Fibroblast of lung (primary cell): ENCODE data around the gene ZKSCAN3. TPM values are rescaled to one million over a fixed set of nuclear protein-coding genes. Genes with fewer than 3 reads are reported as not detected.

Source experiments
- DNase-seq, 2 donors: peaks; one replicate each; pipeline versions ENCODE4 v3.0.0 to v3.0.0-alpha.2; 2010; ENCODE audit warnings: low read depth in 2 of 2
- H2AFZ ChIP-seq: 2 replicates; pipeline ENCODE4 v1.5.1; 2012; ENCODE audit warnings: low read length, control low read depth, inconsistent platforms
- H3K27ac ChIP-seq: 2 replicates; pipeline ENCODE4 v1.5.1; 2011; ENCODE audit warnings: low read length, control low read depth; ENCODE audit not compliant: insufficient read depth
- H3K27me3 ChIP-seq: 2 replicates; pipeline ENCODE4 v1.5.1; 2011; ENCODE audit warnings: mild to moderate bottlenecking, low read length; ENCODE audit not compliant: control insufficient read depth, insufficient read depth
- H3K36me3 ChIP-seq: 2 replicates; pipeline ENCODE4 v1.5.1; 2011; ENCODE audit warnings: low read length; ENCODE audit not compliant: control insufficient read depth, insufficient read depth
- H3K4me1 ChIP-seq: 2 replicates; pipeline ENCODE4 v1.5.1; 2011; ENCODE audit warnings: low read length; ENCODE audit not compliant: control insufficient read depth, insufficient read depth; ENCODE audit errors: extremely low read depth
- H3K4me2 ChIP-seq: 2 replicates; pipeline ENCODE4 v1.5.1; 2011; ENCODE audit warnings: low read length, control low read depth; ENCODE audit not compliant: insufficient read depth; ENCODE audit errors: extremely low read depth
- H3K4me3 ChIP-seq, 4 experiments: fragments of 200-600 bp in 1 of 4; sonication (generic) in 1 of 4; replicated peaks in 1 of 4; 2 replicates each; pipeline ENCODE4 v1.5.1; 2011 to 2016; ENCODE audit warnings: low read length in 4 of 4, low read depth in 3 of 4, mild to moderate bottlenecking in 3 of 4, control low read depth in 2 of 4, inconsistent platforms in 1 of 4, mixed read lengths in 1 of 4; ENCODE audit not compliant: insufficient read depth in 1 of 4; ENCODE audit errors: control extremely low read depth in 1 of 4
- H3K79me2 ChIP-seq: 2 replicates; pipeline ENCODE4 v1.5.1; 2012; ENCODE audit warnings: mild to moderate bottlenecking, low read length, inconsistent platforms; ENCODE audit not compliant: control insufficient read depth, insufficient read depth
- H3K9ac ChIP-seq: 2 replicates; pipeline ENCODE4 v1.5.1; 2011; ENCODE audit warnings: mild to moderate bottlenecking, low read length, control low read depth; ENCODE audit not compliant: insufficient read depth
- H3K9me3 ChIP-seq: 2 replicates; pipeline ENCODE4 v1.5.1; 2012; ENCODE audit warnings: low read depth, low read length; ENCODE audit not compliant: control insufficient read depth, insufficient read depth
- H4K20me1 ChIP-seq: 2 replicates; pipeline ENCODE4 v1.5.1; 2011; ENCODE audit warnings: low read length; ENCODE audit not compliant: control insufficient read depth, insufficient read depth; ENCODE audit errors: extremely low read depth
- CTCF ChIP-seq, 2 donors: IDR thresholded peaks in 1 of 2; conservative IDR thresholded peaks in 1 of 2; 1 replicate in 1 of 2; 2 replicates in 1 of 2; pipeline ENCODE4 v1.5.1; 2011 to 2012; ENCODE audit warnings: low read length in 2 of 2, control low read depth in 1 of 2, inconsistent platforms in 1 of 2, low read depth in 1 of 2, mild to moderate bottlenecking in 1 of 2
- EZH2 ChIP-seq: IDR thresholded peaks from 2 replicates; pipeline ENCODE4 v1.5.1; 2012; ENCODE audit warnings: low read length, control low read depth, mild to moderate bottlenecking; ENCODE audit errors: missing control alignments
- polyA plus RNA-seq, 2 donors: library from polyadenylated mRNA; depleted of rRNA in 1 of 2; stranded (reverse) in 1 of 2; unstranded in 1 of 2; fragments of >200 nt; gene quantifications; 2 replicates each; pipeline ENCODE4 v1.2.1, GENCODE V29; 2011 to 2012; ENCODE audit warnings: missing spikeins in 1 of 2
- total RNA-seq: library from RNA; depleted of rRNA; stranded (reverse); fragments of >200 nt; gene quantifications from 2 replicates; pipeline ENCODE4 v1.2.1, GENCODE V29; 2014

The ZKSCAN3 gene
- total and polyA plus RNA-seq, 2 donors (not counting 1 experiment from before 2014, with no cell fraction given) = 3.9 to 6.9 TPM

DNA sequence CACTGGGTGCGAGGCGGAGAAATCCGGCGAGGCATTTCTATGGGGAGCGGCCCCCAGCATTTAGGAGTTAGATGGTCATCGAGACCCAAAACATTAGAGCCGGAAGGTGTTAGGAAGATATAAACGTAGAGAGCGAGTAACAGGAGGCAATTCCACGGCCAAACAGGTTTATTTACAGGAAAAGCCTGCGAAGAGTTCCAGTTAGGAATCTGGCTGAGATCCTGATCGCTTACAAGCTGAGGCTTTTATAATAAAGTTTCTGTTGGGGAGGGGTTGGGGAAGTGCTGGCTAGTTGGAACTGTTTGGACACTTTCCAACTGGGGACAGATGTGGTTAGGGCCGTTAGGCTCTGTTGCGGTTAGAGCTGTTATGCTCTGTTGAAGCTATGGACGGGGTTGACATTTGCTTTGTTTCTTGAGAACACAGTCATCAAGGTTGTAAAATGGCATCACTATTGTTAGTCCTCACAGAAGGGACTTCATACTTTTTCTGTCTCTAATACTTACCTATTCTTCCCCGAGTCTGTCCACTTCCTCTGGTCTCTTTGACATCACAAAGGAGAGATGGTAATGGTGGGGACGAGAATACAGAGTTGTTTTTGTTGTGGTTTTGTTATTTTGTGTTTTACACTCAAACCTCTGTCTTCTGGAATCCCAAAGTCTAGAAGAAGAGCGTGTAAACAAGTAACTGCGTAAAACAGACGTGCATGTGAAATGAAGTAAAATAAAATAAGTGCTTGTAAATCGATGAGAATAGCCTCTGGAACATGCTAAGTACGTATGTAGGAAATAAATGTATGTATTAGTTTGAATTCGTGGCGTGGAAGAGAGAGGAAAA lies 13.2 kb upstream of the ZKSCAN3 start:
- TF ChIP-seq CTCF (conservative IDR thresholded peaks at IDR 0.05 in 1 of 2, IDR thresholded peaks at IDR 0.05 in 1 of 2; ENCODE audit: low read depth in 1 of 2, low read length in 2 of 2) (no peak), EZH2 (no peak)
- H4K20me1 ChIP-seq = no peaks in the 10 kb centered on the region
- H2AFZ ChIP-seq = peak overlapping the region; percentile 75
- peak overlapping the region; percentile 68 for H3K9ac ChIP-seq
- H3K27ac ChIP-seq = peak overlapping the region; percentile 88
- H3K36me3 ChIP-seq = no peaks in the 10 kb centered on the region
- peaks cover 8% of the 10 kb centered on the region for H3K4me1 ChIP-seq
- DNase-seq = peak; percentile 63 to 72
- H3K27me3 ChIP-seq = peaks cover 2% of the 10 kb centered on the region
- H3K9me3 ChIP-seq = no peaks in the 10 kb centered on the region
- H3K4me2 ChIP-seq = peak overlapping the region; percentile 94
- H3K4me3 ChIP-seq = peak overlapping the region; percentile 60 to 84 (median 76)
- H3K79me2 ChIP-seq = no peaks in the 10 kb centered on the region

DNA sequence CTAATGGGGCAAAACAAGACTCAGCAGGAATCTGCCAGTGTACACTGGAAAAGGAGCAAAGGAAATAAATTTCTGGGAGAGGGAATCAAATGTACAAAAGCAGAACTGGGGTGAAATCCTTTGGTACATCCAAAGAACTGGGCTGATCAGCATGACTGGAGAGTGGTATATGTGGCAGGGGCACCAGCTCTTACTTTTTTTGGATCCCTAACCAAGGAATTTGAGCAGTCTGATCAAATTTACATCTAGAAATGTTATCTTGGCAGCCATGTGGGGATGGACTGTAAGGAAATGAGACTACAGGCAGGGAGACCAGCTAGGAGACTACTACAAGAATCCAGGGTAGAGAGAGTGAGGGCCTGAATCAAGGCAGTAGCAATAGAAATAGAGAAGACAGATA lies 12.6 kb upstream of the ZKSCAN3 start:
- peak in 1 of 2 donors; percentile 5 for DNase-seq
- Histone ChIP-seq H3K27me3 (peaks cover 2% of the 10 kb centered on the region), H3K9ac (no peak overlapping the region), H3K9me3 (no peaks in the 10 kb centered on the region), H3K4me1 (peaks cover 8% of the 10 kb centered on the region), H3K27ac (no peak overlapping the region), H3K4me3 (peak overlapping the region in 2 of 4 experiments; percentile 81 to 84), H3K36me3 (no peaks in the 10 kb centered on the region), H2AFZ (peak overlapping the region; percentile 75), H3K4me2 (peak overlapping the region; percentile 94), H4K20me1 (no peaks in the 10 kb centered on the region), H3K79me2 (no peaks in the 10 kb centered on the region)
- TF ChIP-seq EZH2 (no peak), CTCF (conservative IDR thresholded peaks at IDR 0.05 in 1 of 2, IDR thresholded peaks at IDR 0.05 in 1 of 2; ENCODE audit: low read depth in 1 of 2, low read length in 2 of 2) (no peak)

DNA sequence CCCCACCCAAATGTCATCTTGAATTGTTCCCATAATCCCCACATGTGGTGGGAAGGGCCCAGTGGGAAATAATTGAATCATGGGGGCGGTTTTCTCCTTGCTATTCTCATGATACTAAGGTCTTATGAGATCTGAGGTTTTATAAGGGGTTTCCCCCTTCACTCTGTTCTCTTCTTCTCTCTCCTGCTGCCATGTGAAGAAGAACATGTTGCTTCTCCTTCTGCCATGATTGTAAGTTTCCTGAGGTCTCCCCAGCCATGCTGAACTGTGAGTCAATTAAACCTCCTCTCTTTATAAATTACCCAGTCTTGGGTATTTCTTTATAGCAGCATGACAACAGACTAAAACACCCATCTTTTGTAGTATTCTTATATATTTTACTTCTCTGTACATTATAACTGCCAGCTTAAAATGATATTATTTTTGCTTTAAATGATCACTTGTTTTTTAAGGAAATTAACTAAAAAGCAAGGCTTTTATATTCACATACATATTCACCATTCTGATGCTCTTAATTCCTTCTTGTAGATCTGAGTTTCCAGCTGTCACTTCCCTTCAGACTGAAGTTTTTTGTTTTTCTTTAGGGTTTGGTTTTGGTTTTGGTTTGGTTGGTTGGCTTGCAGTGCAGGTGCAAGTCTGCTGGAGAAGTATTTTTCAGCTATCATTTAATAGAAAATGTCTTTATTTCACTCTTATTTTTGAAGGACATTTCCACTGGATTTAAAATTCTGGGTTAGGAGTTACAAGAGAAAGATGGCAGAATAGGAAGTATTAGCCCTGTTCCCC lies 9.2 kb upstream of the ZKSCAN3 start:
- H3K36me3 ChIP-seq = no peaks in the 10 kb centered on the region
- H4K20me1 ChIP-seq = no peaks in the 10 kb centered on the region
- peaks cover 5% of the 10 kb centered on the region for H3K4me1 ChIP-seq
- no peak overlapping the region for H3K27ac ChIP-seq
- DNase-seq = no peak
- no peak for TF ChIP-seq EZH2
- TF ChIP-seq CTCF (conservative IDR thresholded peaks at IDR 0.05 in 1 of 2, IDR thresholded peaks at IDR 0.05 in 1 of 2; ENCODE audit: low read depth in 1 of 2, low read length in 2 of 2) = no peak
- no peaks in the 10 kb centered on the region for H3K79me2 ChIP-seq
- no peaks in the 10 kb centered on the region for H3K9me3 ChIP-seq
- no peak overlapping the region for H3K4me2 ChIP-seq
- H2AFZ ChIP-seq = no peak overlapping the region
- H3K4me3 ChIP-seq = no peak overlapping the region
- peaks cover 4% of the 10 kb centered on the region for H3K27me3 ChIP-seq
- H3K9ac ChIP-seq = no peak overlapping the region
